Common myeloid progenitor, CD34-positive (primary cell): ENCODE results near the gene PRKCI.
"Not testable (repeated sequence)": the region's sequence is repeated elsewhere in the genome, so short reads cannot be mapped to it uniquely, and the experiment has no call there.

ENCODE experiments used
- CTCF ChIA-PET: fragments of 350-600 bp; sonication (Branson Sonifier 250); formaldehyde crosslinking; loops from one replicate; lab custom pipeline; 2021; ENCODE audit warnings: antibody characterized with exemption; lab: Charles Lee
- POLR2A ChIA-PET: fragments of 350-600 bp; sonication (Branson Sonifier 250); formaldehyde crosslinking; loops from one replicate; lab custom pipeline; 2021; ENCODE audit warnings: antibody characterized with exemption; lab: Charles Lee
- DNase-seq, 3 donors: peaks; one replicate each; pipeline versions ENCODE4 v3.0.0 to v3.0.0-alpha.2; 2013
- H3K27ac ChIP-seq, 2 experiments: 1 replicate in 1 of 2; 2 replicates in 1 of 2; pipeline ENCODE4 v1.7.0; 2013; ENCODE audit warnings: inconsistent platforms in 2 of 2, low read length in 2 of 2, mild to moderate bottlenecking in 2 of 2, low read depth in 1 of 2, moderate library complexity in 1 of 2; ENCODE audit not compliant: severe bottlenecking in 2 of 2, insufficient read depth in 1 of 2, poor library complexity in 1 of 2
- H3K27me3 ChIP-seq, 5 experiments: replicated peaks in 2 of 5; 1 replicate in 3 of 5; 2 replicates in 2 of 5; pipeline versions ENCODE4 v1.6.1 to v1.7.0; 2013; ENCODE audit warnings: low read length in 4 of 5, mild to moderate bottlenecking in 2 of 5, moderate library complexity in 2 of 5, inconsistent platforms in 1 of 5; ENCODE audit not compliant: insufficient read depth in 5 of 5, control insufficient read depth in 4 of 5
- H3K36me3 ChIP-seq, 4 experiments: 1 replicate in 2 of 4; 2 replicates in 2 of 4; pipeline versions ENCODE4 v1.6.1 to v1.7.0; 2013; ENCODE audit warnings: low read length in 3 of 4, control low read depth in 1 of 4, mild to moderate bottlenecking in 1 of 4; ENCODE audit not compliant: control insufficient read depth in 4 of 4, insufficient read depth in 4 of 4
- H3K4me1 ChIP-seq, 4 experiments: 1 replicate in 3 of 4; 2 replicates in 1 of 4; pipeline versions ENCODE4 v1.6.1 to v1.7.1; 2013; ENCODE audit warnings: low read length in 3 of 4, mild to moderate bottlenecking in 3 of 4, control low read depth in 1 of 4, inconsistent platforms in 1 of 4, moderate library complexity in 1 of 4; ENCODE audit not compliant: control insufficient read depth in 4 of 4, insufficient read depth in 4 of 4; ENCODE audit errors: control extremely low read depth in 1 of 4
- H3K4me3 ChIP-seq, 7 experiments: 1 replicate in 4 of 7; 2 replicates in 3 of 7; pipeline versions ENCODE4 v1.5.1 to v1.7.0; 2013; ENCODE audit warnings: mild to moderate bottlenecking in 7 of 7, low read length in 6 of 7, moderate library complexity in 6 of 7, inconsistent platforms in 2 of 7, low read depth in 2 of 7, control low read depth in 1 of 7; ENCODE audit not compliant: insufficient read depth in 4 of 7, control insufficient read depth in 1 of 7; ENCODE audit errors: extremely low read depth in 1 of 7
- H3K9me3 ChIP-seq, 5 experiments: 1 replicate in 4 of 5; 2 replicates in 1 of 5; pipeline versions ENCODE4 v1.6.1 to v1.7.1; 2013; ENCODE audit warnings: low read length in 4 of 5, mild to moderate bottlenecking in 2 of 5, inconsistent platforms in 1 of 5, low read depth in 1 of 5, moderate library complexity in 1 of 5; ENCODE audit not compliant: control insufficient read depth in 4 of 5, insufficient read depth in 2 of 5; ENCODE audit errors: control extremely low read depth in 1 of 5
- WGBS: methylation state at CpG from one replicate; pipeline ENCODE4 v1.1.5; 2013; ENCODE audit not compliant: insufficient coverage; 5-methylcytosine and 5-hydroxymethylcytosine counted together

The PRKCI gene

GRCh38 chr3:170204509-170204908 lies 17.7 kb upstream of the PRKCI start:
- H3K9me3 ChIP-seq: peaks cover 0 to under 1% (median 0%) of the 10 kb centered on the region in 5 experiments
- no CpG with 5 or more reads among the region's 10 CpGs for WGBS
- H3K27me3 ChIP-seq: no peaks in the 10 kb centered on the region
- no peak for DNase-seq
- no peaks in the 10 kb centered on the region for H3K36me3 ChIP-seq
- no peaks in the 10 kb centered on the region for H3K4me1 ChIP-seq
- CTCF ChIA-PET: interaction anchor here (2.4 kb wide), 1 partner anchor 11 kb away, joined by 5 read pairs; no protein-coding TSS in a partner anchor
- H3K27ac ChIP-seq: no peak overlapping the region
- POLR2A ChIA-PET: no interaction called here
- H3K4me3 ChIP-seq: no peak overlapping the region

- H3K4me1 ChIP-seq: no peaks in the 10 kb centered on the region
- ChIA-PET POLR2A (no interaction called here), CTCF (interaction anchor here (2.4 kb wide), 1 partner anchor 11 kb away, joined by 5 read pairs; no protein-coding TSS in a partner anchor)
- H3K27me3 ChIP-seq: no peaks in the 10 kb centered on the region
- H3K4me3 ChIP-seq: no peak overlapping the region
- 89% methylated on average over 1 of the region's 2 CpGs for WGBS
- no peak for DNase-seq
- no peak overlapping the region for H3K27ac ChIP-seq
- H3K9me3 ChIP-seq: peaks cover 0 to 3% (median 0%) of the 10 kb centered on the region in 5 experiments
- H3K36me3 ChIP-seq: no peaks in the 10 kb centered on the region
These were observed 16.9 kb upstream of the PRKCI start for GRCh38 chr3:170205302-170205701.

GRCh38 chr3:170206164-170206762 lies 16.0 kb upstream of the PRKCI start:
- POLR2A ChIA-PET, H3K27ac ChIP-seq, H3K27me3 ChIP-seq, H3K4me1 ChIP-seq, H3K4me3 ChIP-seq, H3K9me3 ChIP-seq, DNase-seq, H3K36me3 ChIP-seq: not testable (repeated sequence)
- WGBS: 91% methylated on average over 9 of the region's 11 CpGs
- CTCF ChIA-PET: interaction anchor here (1.3 to 2.4 kb wide), 2 partner anchors 12 kb away, joined by 4 to 5 read pairs; no protein-coding TSS in a partner anchor

- H3K36me3 ChIP-seq: no peaks in the 10 kb centered on the region
- no peak overlapping the region for H3K27ac ChIP-seq
- CTCF ChIA-PET: interaction anchor here (1.3 kb wide), 1 partner anchor 10 kb away, joined by 4 read pairs; no protein-coding TSS in a partner anchor
- H3K27me3 ChIP-seq: no peaks in the 10 kb centered on the region
- 67% methylated on average over 2 of the region's 6 CpGs for WGBS
- no peak for DNase-seq
- no peaks in the 10 kb centered on the region for H3K4me1 ChIP-seq
- no peak overlapping the region for H3K4me3 ChIP-seq
- H3K9me3 ChIP-seq: peaks cover 0 to 10% (median 1%) of the 10 kb centered on the region in 5 experiments
- POLR2A ChIA-PET: no interaction called here
These were observed 14.5 kb upstream of the PRKCI start for GRCh38 chr3:170207717-170208116.

GRCh38 chr3:170211668-170212067 lies 10.6 kb upstream of the PRKCI start:
- DNase-seq: peak in 2 of 3 donors; percentile 22 to 40
- Histone ChIP-seq H3K4me1 (no peaks in the 10 kb centered on the region), H3K36me3 (no peaks in the 10 kb centered on the region), H3K27me3 (no peaks in the 10 kb centered on the region), H3K27ac (no peak overlapping the region), H3K4me3 (no peak overlapping the region), H3K9me3 (peaks cover 0 to 10% (median 1%) of the 10 kb centered on the region in 5 experiments)
- CTCF ChIA-PET: interaction anchor here (1.3 kb wide), 1 partner anchor 11 kb away, joined by 3 read pairs; the partner anchor contains the start of gene PRKCI
- POLR2A ChIA-PET: interaction anchor here (0.6 kb wide), 1 partner anchor 29 kb away, joined by 3 read pairs; no protein-coding TSS in a partner anchor
- WGBS: no CpG with 5 or more reads among the region's 1 CpG

- Histone ChIP-seq H3K4me3 (no peak overlapping the region), H3K27ac (no peak overlapping the region), H3K4me1 (peaks cover 0 to 14% (median 7%) of the 10 kb centered on the region in 4 experiments), H3K36me3 (no peaks in the 10 kb centered on the region), H3K27me3 (no peaks in the 10 kb centered on the region), H3K9me3 (no peaks in the 10 kb centered on the region)
- CTCF ChIA-PET: interaction anchor here (0.8 kb wide), 1 partner anchor 30 kb away, joined by 3 read pairs; no protein-coding TSS in a partner anchor
- POLR2A ChIA-PET: no interaction called here
- WGBS: no CpG with 5 or more reads among the region's 1 CpG
- DNase-seq: no peak
These were observed 2.4 kb upstream of the PRKCI start for GRCh38 chr3:170219850-170220249.

- H3K27me3 ChIP-seq: no peaks in the 10 kb centered on the region
- H3K27ac ChIP-seq: no peak overlapping the region
- ChIA-PET POLR2A (no interaction called here), CTCF (no interaction called here)
- peak in 2 of 3 donors; percentile 11 to 15 for DNase-seq
- WGBS: 100% methylated on average over 1 of the region's 4 CpGs
- no peak overlapping the region for H3K4me3 ChIP-seq
- peaks cover 0 to 14% (median 7%) of the 10 kb centered on the region in 4 experiments for H3K4me1 ChIP-seq
- no peaks in the 10 kb centered on the region for H3K36me3 ChIP-seq
- no peaks in the 10 kb centered on the region for H3K9me3 ChIP-seq
These were observed 1.4 kb upstream of the PRKCI start for GRCh38 chr3:170220871-170221270.
